ENCODE data around the gene DSCAML1.

Gene DSCAML1

DNA sequence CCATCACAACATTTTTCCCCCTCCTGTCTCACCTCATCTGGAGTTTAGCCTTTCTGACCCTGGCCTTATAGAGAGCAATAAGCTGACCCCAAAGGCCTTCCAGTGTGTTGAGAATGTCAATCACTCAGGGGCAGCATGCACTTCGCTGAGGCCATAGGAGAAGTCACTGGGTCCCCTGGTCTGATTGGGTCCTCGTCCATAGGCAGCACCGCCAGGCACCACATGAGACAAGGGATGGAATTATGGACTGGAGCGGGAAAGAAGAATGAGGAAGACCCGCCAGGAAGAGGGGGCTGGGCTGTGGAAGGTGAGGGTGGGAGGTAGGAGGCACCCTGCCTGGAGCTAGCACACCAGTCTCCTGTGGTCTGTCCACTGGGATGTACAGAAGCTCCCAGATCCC, 72.9 kb downstream of the DSCAML1 start:
- DNase-seq (ENCODE audit: low read depth) = no peak
- H3K4me3 ChIP-seq (ENCODE audit: low read depth, low read length) = no peak overlapping the region
- TF ChIP-seq CTCF (IDR thresholded peaks at IDR 0.05; ENCODE audit: control insufficient read depth, extremely low read depth, insufficient read depth) = no peak

DNA sequence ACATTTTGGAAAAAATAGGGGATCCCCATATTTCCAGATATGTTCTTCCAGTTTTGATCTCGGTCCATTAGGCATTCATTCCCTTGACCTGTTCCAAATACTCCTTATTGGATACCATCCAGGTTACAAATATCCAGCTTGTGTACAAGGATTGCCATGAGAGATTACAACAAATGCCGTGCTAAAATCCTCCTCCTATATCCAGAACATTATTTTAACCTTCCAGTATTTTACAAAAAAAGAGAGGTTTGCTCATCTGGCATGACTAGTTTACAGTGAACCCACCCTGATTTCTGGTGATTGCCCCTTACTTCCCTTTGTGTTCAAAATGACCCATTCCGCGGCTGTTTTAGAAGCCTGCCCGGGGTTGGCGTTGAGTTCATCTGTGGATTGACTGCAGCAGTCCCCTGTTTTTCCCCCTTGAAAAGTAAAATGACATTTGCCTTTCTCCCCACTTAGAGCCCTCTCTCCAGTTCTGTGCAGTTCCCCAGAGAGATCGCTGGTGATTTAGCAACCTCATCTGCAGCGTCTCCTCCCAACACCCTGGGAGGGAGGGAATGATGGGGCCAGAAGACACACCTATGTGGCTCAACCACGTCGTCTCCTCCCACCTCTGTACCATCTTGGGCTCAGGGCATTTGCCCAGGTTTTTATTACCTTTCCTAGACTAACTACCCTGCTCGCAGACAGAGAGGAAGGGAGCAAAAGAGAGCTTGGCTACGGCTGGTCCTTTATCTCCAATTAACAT, 73.6 kb downstream of the DSCAML1 start:
- DNase-seq (ENCODE audit: low read depth) = no peak
- TF ChIP-seq CTCF (IDR thresholded peaks at IDR 0.05; ENCODE audit: control insufficient read depth, extremely low read depth, insufficient read depth) = no peak
- no peak overlapping the region for H3K4me3 ChIP-seq (ENCODE audit: low read depth, low read length)

- no peak for TF ChIP-seq CTCF (IDR thresholded peaks at IDR 0.05; ENCODE audit: control insufficient read depth, extremely low read depth, insufficient read depth)
- H3K4me3 ChIP-seq (ENCODE audit: low read depth, low read length) = no peak overlapping the region
- DNase-seq (ENCODE audit: low read depth) = no peak
Observed at GRCh38 chr11:117722082-117722481, 74.9 kb downstream of the DSCAML1 start.

DNA sequence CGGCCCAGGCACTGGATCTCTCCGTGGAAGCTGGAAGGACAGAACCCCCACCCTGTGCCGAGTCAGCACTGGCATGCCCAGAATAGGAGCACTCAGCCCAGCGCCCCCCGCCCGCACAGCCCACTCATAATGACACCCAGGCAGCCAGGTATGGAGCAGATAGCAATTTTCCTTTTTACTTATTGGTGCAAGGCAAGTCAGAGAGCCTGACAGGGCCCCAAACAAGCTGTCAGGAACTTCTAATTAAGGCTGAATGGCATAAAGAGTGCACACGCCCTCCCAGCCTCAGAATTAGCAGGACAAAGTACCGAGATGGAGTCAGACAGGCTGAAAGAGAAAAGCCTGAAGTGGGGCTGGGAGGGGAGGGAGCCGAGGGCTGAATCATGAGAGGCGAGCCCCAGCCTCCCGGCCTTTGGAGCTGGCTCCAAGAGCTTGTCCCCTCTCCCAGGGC, 76.9 kb downstream of the DSCAML1 start:
- no peak for TF ChIP-seq CTCF (IDR thresholded peaks at IDR 0.05; ENCODE audit: control insufficient read depth, extremely low read depth, insufficient read depth)
- H3K4me3 ChIP-seq (ENCODE audit: low read depth, low read length) = no peak overlapping the region
- no peak for DNase-seq (ENCODE audit: low read depth)

- TF ChIP-seq CTCF (IDR thresholded peaks at IDR 0.05; ENCODE audit: control insufficient read depth, extremely low read depth, insufficient read depth) = no peak
- no peak for DNase-seq (ENCODE audit: low read depth)
- H3K4me3 ChIP-seq (ENCODE audit: low read depth, low read length) = no peak overlapping the region
Observed at GRCh38 chr11:117719480-117719879, 77.5 kb downstream of the DSCAML1 start.

GRCh38 chr11:117717485-117718314, 79.3 kb downstream of the DSCAML1 start:
- H3K4me3 ChIP-seq (ENCODE audit: low read depth, low read length) = no peak overlapping the region
- no peak for TF ChIP-seq CTCF (IDR thresholded peaks at IDR 0.05; ENCODE audit: control insufficient read depth, extremely low read depth, insufficient read depth)
- peak; percentile 76 for DNase-seq (ENCODE audit: low read depth)
